ENCODE results near the gene TDO2. TPM values are rescaled to one million over a fixed set of nuclear protein-coding genes. Genes with fewer than 3 reads are reported as not detected.

Gene TDO2
- total and polyA plus RNA-seq, 2 of the 4 experiments (the other 2 are of a cell fraction): 0.09 to 0.18 TPM

- dilution Hi-C loops (cut with HindIII; ENCODE audit: low sequenced_read_pairs, unreplicated experiment): no loop called here
These were observed 17.8 kb upstream of the TDO2 start for GRCh38 chr4:155885666-155886065.

More at GRCh38 chr4:155885666-155886065, 17.8 kb upstream of the TDO2 start:
- H3K4me2 ChIP-seq (ENCODE audit: low read depth, low read length): no peak overlapping the region
- no peaks in the 10 kb centered on the region for H4K20me1 ChIP-seq (ENCODE audit: insufficient read depth, low read length)
- in situ Hi-C loops (cut with MboI; ENCODE audit: low sequenced_read_pairs) (no loop called here), intact Hi-C loops (cut with micrococcal nuclease) (no loop called here)
- CTCF ChIA-PET: no interaction called here
- H3K36me3 ChIP-seq (ENCODE audit: control insufficient read depth, insufficient read depth, low read length): no peaks in the 10 kb centered on the region
- no peak overlapping the region for H2BK5ac ChIP-seq (ENCODE audit: low read depth, low read length, poor library complexity, severe bottlenecking)
- no peak overlapping the region for H2AK9ac ChIP-seq (replicated peaks; ENCODE audit: low read depth, low read length, poor library complexity)
- no TSS peak for BruUV-seq (replicated peaks)
- H2BK120ac ChIP-seq (ENCODE audit: low read depth, low read length): no peak overlapping the region
- no peak overlapping the region for H2BK15ac ChIP-seq (ENCODE audit: low read depth, low read length)
- no peak overlapping the region for H3K4me3 ChIP-seq (ENCODE audit: insufficient read depth, low read depth, low read length)
- no peak overlapping the region for H3K23ac ChIP-seq (ENCODE audit: low read depth, low read length)
- TF ChIP-seq RAD21 (IDR thresholded peaks at IDR 0.05; ENCODE audit: low read length): no peak
- no peak for TF ChIP-seq NFE2L2 (IDR thresholded peaks at IDR 0.05; ENCODE audit: low read depth, low read length)
- TF ChIP-seq MAFK (IDR thresholded peaks at IDR 0.05; ENCODE audit: low read depth, low read length): no peak
- TF ChIP-seq CHD1 (IDR thresholded peaks at IDR 0.05; ENCODE audit: low read depth, low read length): no peak
- TF ChIP-seq, protein P1, sequence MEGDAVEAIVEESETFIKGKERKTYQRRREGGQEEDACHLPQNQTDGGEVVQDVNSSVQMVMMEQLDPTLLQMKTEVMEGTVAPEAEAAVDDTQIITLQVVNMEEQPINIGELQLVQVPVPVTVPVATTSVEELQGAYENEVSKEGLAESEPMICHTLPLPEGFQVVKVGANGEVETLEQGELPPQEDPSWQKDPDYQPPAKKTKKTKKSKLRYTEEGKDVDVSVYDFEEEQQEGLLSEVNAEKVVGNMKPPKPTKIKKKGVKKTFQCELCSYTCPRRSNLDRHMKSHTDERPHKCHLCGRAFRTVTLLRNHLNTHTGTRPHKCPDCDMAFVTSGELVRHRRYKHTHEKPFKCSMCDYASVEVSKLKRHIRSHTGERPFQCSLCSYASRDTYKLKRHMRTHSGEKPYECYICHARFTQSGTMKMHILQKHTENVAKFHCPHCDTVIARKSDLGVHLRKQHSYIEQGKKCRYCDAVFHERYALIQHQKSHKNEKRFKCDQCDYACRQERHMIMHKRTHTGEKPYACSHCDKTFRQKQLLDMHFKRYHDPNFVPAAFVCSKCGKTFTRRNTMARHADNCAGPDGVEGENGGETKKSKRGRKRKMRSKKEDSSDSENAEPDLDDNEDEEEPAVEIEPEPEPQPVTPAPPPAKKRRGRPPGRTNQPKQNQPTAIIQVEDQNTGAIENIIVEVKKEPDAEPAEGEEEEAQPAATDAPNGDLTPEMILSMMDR (conservative IDR thresholded peaks at IDR 0.05; ENCODE audit: low read depth, low read length): no peak
- no peak for TF ChIP-seq MAZ (IDR thresholded peaks at IDR 0.05; ENCODE audit: borderline replicate concordance, low read depth, low read length)
- TF ChIP-seq RFX5 (IDR thresholded peaks at IDR 0.05; ENCODE audit: low read depth, low read length): no peak
- TF ChIP-seq SMC3 (IDR thresholded peaks at IDR 0.05; ENCODE audit: low read depth, low read length): no peak
- TF ChIP-seq MXI1 (IDR thresholded peaks at IDR 0.05; ENCODE audit: borderline replicate concordance, low read depth, low read length): no peak
- TF ChIP-seq, protein P2, sequence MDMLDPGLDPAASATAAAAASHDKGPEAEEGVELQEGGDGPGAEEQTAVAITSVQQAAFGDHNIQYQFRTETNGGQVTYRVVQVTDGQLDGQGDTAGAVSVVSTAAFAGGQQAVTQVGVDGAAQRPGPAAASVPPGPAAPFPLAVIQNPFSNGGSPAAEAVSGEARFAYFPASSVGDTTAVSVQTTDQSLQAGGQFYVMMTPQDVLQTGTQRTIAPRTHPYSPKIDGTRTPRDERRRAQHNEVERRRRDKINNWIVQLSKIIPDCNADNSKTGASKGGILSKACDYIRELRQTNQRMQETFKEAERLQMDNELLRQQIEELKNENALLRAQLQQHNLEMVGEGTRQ (IDR thresholded peaks at IDR 0.05; ENCODE audit: low read depth, low read length): no peak
- no peak for TF ChIP-seq FOS (IDR thresholded peaks at IDR 0.05; ENCODE audit: low read depth, low read length)
- no peak for TF ChIP-seq RCOR1 (IDR thresholded peaks at IDR 0.05; ENCODE audit: insufficient replicate concordance, low read length)
- no peak for TF ChIP-seq POLR2A (IDR thresholded peaks at IDR 0.05; ENCODE audit: low read depth, low read length)
- TF ChIP-seq, protein P3, sequence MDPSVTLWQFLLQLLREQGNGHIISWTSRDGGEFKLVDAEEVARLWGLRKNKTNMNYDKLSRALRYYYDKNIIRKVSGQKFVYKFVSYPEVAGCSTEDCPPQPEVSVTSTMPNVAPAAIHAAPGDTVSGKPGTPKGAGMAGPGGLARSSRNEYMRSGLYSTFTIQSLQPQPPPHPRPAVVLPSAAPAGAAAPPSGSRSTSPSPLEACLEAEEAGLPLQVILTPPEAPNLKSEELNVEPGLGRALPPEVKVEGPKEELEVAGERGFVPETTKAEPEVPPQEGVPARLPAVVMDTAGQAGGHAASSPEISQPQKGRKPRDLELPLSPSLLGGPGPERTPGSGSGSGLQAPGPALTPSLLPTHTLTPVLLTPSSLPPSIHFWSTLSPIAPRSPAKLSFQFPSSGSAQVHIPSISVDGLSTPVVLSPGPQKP (IDR thresholded peaks at IDR 0.05; ENCODE audit: borderline replicate concordance, low read depth, low read length): no peak
- TF ChIP-seq CEBPB (IDR thresholded peaks at IDR 0.05; ENCODE audit: low read depth, low read length): no peak
- no peak for TF ChIP-seq BHLHE40 (IDR thresholded peaks at IDR 0.05; ENCODE audit: low read depth, low read length)
- H3K9me3 ChIP-seq (ENCODE audit: control insufficient read depth, insufficient read depth, low read length): 0 out of 2 replicates have a peak, but pooled peaks cover 1% of the 10 kb centered on the region
- ATAC-seq (ENCODE audit: low read depth): no peak
- H3K18ac ChIP-seq (ENCODE audit: low read depth, low read length): no peak overlapping the region
- no peak for DNase-seq
- H2BK20ac ChIP-seq (ENCODE audit: low read depth, low read length): no peak overlapping the region
- no peak overlapping the region for H4K5ac ChIP-seq (ENCODE audit: low read depth, low read length)
- no CpG with 5 or more reads among the region's 6 CpGs for WGBS, 2 experiments (ENCODE audit: extremely low coverage in 2 of 2, insufficient read length in 1 of 2)
- H3K27ac ChIP-seq (ENCODE audit: insufficient read depth, low read length): no peak overlapping the region
- H3K9me1 ChIP-seq (ENCODE audit: insufficient read depth, low read length): no peaks in the 10 kb centered on the region
- no peaks in the 10 kb centered on the region for H3K79me1 ChIP-seq (ENCODE audit: low read depth in 1 of 2, low read length in 2 of 2)
- POLR2A ChIA-PET (ENCODE audit: unreplicated experiment): no interaction called here
- H3K56ac ChIP-seq (ENCODE audit: extremely low read depth, insufficient read depth, low read length): no peak overlapping the region
- H3K4ac ChIP-seq (ENCODE audit: low read depth, low read length): no peak overlapping the region
- no peak overlapping the region for H4K91ac ChIP-seq (ENCODE audit: insufficient read depth, low read depth, low read length)
- no peaks in the 10 kb centered on the region for H3K27me3 ChIP-seq (ENCODE audit: control insufficient read depth, insufficient read depth, low read length)
- H2AFZ ChIP-seq (replicated peaks; ENCODE audit: low read length, poor library complexity): no peak overlapping the region
- no peak overlapping the region for H2AK5ac ChIP-seq (ENCODE audit: low read depth, low read length)
- no peak overlapping the region for H4K8ac ChIP-seq (ENCODE audit: low read depth in 2 of 2, low read length in 2 of 2)
- H3K4me1 ChIP-seq (ENCODE audit: control insufficient read depth, insufficient read depth, low read length): no peaks in the 10 kb centered on the region
- no peak overlapping the region for H3K9ac ChIP-seq (ENCODE audit: low read depth, low read length)
- H3K14ac ChIP-seq (replicated peaks; ENCODE audit: low read depth, low read length): no peak overlapping the region

Data from IMR-90 (cell line).